ENCODE data around the gene FBXO15.

FBXO15 gene

DNA sequence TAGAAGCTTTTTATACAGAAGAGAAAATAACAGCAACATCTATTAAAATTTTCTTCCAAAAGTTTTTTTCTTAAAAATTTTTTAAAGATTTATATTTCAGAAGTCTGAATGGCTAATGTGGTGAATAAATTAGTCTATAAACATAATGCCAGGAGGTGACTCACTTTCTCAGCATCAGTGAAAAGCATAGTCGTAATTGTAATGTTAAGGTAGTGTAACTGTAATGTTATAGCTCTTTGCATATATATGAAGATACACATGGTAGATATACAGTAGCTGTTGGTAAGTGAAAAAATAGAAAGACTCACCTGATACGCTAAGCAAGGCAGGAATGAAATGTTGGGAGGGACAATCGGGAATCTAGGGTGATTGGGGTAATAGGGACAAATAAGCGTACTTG, 6.2 kb upstream of the FBXO15 start:
- DNase-seq (ENCODE audit: low read depth in 3 of 3): no peak

DNA sequence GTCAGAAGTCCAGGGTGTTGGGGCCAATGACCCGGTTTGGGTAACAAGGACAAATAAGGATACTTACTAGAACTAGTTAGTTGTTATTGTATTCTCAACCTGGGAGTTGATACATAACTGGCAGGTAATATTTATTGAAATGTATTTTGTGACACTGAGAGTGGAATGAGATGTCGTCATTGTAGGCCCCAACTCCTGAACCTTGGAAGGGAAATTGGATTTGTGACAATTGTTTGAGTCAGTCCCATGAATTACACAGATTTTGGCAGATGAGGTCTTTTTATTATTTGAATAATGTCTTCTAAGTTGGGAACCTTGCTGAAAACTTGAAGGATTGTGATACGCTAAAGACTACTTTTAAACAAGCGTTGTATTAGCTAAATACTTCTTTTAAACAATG, 5.7 kb upstream of the FBXO15 start:
- no peak for DNase-seq (ENCODE audit: low read depth in 3 of 3)

DNA sequence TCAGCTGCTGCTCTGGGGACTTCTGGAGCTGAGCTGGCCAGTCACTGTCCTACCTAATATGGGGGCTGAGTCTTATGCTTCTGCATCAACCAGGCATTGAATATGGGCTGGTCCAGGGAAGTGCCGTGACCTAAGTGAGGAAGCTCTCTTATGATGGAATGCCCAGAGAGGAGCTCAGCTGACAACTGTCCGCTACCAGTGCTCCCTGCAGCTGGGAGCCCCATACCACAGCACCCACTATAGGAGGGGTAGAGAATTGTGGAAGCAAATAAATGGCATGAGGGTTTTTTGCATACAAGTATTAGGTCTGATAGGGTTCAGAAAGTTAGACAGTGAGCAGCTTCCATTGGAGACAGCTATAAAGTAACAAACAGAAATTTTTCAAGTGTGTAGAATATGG, 5.2 kb upstream of the FBXO15 start:
- DNase-seq (ENCODE audit: low read depth in 3 of 3): no peak

DNA sequence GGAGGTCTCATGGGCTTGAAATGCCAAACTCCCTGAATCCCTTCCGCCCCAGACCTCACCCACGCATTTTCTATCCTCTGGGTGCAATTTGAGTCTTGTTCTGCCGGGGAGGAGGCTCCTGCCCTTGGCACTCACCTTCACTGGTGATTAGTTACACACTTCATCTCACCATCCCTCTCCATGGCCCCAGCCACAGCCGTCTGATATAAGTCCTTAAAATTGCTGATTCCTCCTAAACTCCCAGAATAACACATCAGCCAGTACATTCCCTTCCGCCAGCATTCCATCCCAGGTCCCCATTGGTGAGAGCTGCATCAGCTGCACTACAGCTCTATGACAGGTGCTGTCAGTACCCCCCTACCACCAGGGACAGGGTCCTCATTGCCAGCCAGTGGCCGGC, 4.6 kb upstream of the FBXO15 start:
- no peak for DNase-seq (ENCODE audit: low read depth in 3 of 3)

DNA sequence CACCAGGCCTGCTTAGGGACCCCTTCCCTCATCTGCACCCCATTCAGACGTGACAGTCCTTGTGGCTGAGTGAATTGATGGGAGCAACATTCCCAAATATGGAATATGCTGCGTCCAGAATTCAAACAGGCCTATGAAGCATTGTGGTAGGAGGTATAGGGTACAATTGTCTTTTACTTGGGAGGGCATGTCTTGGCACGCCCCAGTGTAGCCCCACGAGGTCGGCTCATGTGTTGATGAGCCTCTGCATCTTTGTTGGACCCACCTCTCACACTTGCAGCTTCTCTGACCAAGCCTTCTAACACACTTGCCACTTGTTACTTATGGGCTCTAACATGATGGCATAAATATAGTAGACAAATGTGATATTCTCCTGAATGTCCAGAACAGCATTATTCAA, 2.2 kb upstream of the FBXO15 start:
- no peak for DNase-seq (ENCODE audit: low read depth in 3 of 3)

DNA sequence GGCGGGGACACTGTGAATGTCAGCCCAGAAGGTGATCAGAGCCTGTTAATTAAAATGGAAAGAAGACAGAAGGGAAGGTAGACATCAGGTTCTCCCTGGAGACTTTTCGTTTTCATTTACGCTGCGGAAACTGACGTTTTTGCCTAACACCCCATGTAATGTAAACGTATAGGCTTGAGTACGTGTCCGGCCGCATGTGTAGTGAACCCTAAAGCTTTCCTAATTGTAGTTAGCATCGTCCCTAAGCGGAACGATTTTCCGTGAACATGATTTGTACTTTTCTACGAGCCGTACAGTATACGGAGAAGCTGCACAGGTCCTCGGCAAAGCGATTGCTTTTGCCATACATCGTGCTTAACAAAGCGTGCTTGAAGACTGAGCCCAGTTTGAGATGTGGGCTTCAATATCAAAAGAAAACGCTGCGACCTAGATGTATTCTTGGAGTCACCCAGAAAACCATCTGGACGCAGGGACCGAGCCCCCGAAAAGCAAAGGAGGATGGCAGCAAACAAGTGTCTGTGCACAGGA, 973 bp upstream of the FBXO15 start:
- no peak for DNase-seq (ENCODE audit: low read depth in 3 of 3)

DNA sequence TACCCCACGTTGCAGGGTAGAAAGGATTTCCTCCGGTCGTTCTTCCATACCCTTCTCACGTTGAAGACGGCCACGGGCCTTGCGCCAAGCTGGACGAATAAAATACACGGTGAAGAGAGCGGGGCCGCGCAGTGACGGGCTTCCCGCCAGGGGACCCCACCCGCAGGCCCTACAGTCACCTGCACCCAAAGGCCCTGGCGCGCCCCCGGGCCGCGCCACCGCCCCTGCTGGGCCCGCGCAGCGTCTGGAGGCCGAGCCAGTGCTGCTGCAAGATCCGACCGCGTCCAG, 199 bp downstream of the FBXO15 start:
- DNase-seq (ENCODE audit: low read depth in 3 of 3): no peak

DNA sequence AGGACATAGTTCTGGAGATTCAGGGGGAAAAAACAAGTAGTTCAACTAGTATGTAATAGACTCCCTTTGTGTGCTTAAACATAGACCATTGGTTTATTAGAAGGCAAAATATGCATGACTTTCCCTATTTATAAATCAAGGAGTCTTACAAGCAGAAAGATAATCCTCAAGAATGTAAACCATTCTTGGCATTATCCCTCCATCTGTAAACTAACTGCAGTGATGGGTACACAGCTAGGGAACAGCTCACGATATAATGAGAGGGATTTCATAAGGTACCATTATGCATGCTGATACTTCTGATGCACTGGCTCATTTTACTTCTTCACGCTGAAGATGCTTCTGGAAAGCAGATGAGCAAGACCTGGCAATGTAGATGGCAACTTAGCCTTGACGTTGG, 878 bp downstream of the FBXO15 start:
- no peak for DNase-seq (ENCODE audit: low read depth in 3 of 3)

DNA sequence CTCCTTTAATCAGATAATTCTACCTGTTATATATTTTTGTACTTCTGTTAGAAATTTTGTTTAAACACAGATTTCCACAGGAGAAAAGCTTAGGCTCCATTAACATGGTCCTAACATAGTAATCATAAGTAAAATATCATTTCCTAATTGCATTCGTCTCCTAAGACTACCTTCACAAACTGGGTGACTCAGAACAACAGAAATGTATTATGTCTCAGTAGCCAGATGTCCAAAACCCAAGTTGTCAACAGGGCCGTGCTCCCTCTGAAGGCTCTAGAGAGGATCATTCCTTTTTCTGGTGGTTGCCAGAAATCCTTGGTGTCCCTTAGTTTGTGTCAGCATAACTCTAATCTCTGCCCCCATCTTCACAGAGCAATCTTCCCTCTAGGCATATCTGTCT, 5.4 kb downstream of the FBXO15 start:
- DNase-seq (ENCODE audit: low read depth in 3 of 3): no peak

DNA sequence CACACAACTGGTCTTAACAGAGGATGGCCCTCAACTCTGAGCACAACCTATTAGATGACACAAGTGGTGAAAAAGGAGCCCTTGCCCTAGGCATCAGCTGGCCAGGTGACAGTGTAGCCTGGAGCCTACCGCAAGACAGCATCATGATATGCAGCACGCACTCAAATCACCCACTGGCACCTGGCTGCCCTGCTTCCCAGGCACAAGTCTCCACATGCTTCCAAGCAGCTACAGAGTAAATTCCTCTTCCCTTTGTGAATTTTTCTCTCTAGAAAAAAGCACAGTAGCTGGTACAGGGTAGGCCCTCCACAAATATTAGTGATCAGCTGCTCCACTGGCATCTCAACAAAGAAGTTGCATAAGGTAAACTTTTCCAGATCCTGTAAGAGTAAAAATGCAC, 6.0 kb downstream of the FBXO15 start:
- DNase-seq (ENCODE audit: low read depth in 3 of 3): no peak

DNA sequence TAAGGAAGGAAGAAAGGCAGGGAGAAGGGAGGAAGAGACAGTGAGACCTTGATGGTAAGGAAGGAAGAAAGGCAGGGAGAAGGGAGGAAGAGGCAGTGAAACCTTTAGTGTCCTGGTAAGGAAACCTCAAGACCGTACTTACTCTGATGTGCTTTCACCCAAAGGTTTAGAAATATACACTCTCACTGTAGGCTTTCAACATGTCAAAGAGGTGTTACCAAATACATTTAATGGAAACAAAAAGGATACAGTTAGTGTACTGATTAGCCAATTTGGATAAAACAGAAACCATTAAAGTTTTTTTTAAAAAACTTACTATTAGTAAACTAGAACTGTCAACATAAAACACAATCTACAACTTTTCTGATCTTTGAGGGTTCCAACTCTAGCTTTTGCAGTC, 7.1 kb downstream of the FBXO15 start:
- no peak for DNase-seq (ENCODE audit: low read depth in 3 of 3)

DNA sequence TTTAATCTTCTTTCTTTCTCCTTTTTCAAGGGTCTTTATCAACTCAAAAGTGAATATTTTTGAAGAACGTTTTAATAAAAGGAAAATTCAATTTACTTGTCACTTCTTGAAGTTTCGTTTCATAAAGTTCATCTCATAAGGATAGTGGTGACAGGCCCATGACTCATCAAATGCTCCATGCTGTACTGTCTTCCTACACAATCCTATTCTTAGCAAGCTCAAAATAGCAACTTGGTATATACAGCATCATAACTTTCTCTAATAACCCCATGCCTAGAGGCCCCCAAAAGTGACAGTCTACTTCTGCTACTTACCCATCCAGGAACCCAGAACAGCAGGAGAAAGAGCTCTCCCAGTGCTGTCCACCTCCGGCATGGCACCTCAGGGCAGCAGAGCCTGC, 7.7 kb downstream of the FBXO15 start:
- DNase-seq (ENCODE audit: low read depth in 3 of 3): no peak

DNA sequence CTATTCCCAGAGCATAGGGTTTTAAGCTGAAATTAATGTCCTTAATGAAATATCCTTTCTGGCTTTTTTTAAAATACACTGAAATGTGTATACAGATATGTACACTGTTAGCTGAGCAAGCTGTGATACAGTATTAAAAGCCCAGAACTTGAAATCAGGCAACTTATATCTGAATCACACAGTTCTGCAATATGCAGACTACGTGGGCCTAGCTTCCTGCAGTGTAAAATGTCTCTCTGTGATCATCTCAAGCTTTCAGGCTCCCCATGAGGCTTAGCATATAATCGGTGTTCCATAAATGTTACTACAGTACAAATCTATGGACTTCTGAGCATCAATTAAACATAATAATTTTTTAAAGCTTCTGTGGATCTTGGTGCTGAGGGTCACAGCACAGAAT, 8.2 kb downstream of the FBXO15 start:
- DNase-seq (ENCODE audit: low read depth in 3 of 3): no peak

DNA sequence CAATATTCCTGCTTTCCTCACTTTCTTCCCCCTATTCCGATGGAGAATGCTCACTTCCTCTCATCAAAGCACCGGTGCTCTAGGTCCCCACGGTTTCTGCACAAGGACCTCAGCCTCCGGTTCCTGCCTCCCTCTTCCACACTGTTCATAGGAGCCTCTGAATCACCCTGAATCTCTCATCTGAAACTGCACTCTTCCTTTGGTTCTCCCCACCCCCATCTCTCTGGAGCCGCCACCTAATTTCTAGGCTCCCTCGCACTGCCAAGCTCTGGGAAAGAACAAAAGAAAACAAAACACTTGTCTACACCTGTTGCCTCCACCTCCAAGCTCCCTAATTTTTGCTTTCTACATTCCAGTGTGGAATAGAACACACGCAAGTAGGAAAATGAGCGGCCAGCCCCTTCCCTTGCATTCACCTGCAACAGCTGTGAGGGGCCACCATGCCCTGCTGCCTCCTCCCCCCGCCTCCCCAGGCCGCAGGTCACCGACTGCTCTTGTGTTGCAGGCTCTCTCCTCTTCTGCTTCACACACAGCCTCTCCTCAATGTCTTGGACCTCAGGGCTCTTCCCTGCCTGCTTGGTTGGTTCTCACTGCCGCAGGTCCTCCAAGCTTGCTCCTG, 9.6 kb downstream of the FBXO15 start:
- DNase-seq (ENCODE audit: low read depth in 3 of 3): no peak

DNA sequence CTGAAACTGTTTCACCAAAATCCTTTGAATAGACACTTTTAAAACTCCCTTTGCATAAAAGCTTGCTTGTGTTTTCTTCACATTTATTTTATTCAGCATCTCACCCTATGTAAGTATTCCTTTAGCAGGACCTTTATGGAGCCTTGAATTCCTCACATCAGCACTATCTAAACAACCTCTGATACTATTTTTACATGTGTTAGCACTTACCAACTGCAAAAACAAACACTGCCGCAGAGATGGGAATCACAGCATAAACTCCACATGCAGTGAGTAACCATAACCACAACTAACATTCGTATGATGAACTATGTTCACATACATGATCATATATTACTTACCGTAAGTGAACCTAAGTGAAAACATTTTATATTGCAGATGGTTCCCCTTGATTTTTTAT, 15.4 kb downstream of the FBXO15 start:
- DNase-seq (ENCODE audit: low read depth in 3 of 3): no peak

DNA sequence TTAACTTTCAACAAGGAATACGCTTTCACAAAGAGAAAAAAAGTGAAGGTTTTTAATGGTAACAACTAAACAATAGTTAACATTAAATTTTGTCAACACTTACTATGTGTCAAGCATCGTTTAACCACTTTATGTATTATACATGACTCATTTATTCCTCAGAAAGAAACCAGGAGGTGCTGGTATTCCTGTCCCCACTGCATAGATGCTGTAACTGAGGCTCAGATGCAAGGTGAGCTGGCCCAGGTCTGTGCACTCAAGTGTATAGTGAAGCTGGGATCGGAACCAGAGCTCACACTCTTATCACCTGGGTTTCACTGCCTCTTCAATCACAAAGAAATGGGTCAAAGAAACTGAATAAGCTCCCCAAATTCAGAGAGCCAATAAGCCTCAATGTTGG, 16.5 kb downstream of the FBXO15 start:
- DNase-seq (ENCODE audit: low read depth in 3 of 3): no peak

DNA sequence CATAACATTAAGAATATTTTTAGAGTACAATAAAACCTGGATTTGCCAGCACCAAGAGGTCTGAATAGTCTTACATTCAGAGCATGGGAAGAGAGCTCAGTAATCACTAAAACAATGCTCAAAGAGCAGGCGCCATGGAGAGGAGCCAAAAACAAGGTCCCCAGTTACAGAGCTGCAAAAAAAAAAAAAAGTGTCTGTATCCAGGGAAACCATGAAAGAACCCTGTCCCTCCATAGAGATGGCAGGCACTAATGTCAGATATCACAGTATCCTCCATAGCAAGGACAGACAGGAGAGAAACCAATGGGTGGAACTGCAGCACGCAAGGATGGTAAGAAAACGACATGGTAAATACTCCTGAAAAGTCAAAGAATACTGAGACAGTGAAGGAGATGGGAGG, 19.5 kb downstream of the FBXO15 start:
- DNase-seq (ENCODE audit: low read depth in 3 of 3): no peak

DNA sequence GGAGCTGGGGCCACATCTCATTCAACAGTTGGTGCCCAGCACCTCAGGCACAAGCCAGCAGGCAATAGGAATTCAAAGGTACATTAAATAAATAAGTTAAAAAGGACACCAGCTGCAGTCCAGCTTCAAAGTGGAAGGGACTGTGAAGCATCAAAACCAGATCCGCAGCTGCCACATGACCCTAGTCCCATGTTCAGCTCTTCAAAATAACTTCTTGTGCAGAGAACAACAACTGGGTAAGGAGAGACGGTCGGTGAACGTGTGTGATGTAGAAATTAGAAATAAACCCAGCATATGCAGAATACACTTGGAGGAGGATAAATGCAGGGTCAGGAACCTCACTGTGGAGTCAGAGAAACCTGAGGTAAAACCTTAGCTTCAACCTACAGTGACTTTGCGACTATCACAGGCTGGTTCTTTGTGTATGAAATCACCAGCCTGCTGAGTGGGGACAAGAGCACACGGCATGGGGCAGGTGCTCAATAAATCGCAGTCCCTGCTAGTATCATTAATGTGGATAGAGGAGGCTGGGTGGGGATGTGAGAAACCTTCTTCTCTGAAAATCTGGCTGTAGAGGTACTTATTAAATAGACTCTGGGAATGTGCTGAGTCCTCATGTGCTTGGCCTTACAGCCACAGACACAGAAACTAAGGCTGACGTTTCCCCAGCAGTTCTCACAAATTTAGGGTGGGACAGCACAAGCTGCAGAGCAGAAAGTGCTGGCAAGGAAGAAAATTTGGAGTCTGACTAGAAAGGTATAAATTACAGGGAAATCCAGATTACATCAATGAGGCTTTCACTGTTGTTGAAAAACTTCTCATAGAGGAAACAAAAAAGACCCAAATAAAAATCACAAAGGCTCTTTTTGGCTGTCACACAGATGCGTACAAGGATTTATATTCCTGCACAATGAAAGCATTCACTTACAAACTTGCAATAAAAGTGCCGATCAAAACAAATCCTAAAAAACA, 20.7 kb downstream of the FBXO15 start:
- DNase-seq (ENCODE audit: low read depth in 3 of 3): no peak

DNA sequence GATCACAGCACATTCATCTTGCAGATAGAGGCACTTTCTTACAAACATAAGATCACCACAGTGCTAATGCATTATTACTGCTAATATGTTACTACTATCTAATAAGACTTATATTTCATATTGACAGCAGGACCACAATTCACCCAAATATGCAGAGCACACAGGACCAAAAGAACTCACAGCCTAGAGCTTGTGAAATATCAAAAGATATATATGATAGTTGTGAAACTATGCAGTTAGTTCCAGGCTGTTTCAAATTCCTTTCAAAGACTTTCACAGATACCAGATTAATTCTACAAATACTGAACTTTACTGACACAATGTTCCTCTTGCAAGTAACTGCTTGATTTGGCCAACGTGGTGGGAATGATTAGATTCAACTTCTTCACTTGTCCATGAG, 23.0 kb downstream of the FBXO15 start:
- DNase-seq (ENCODE audit: low read depth in 3 of 3): no peak

DNA sequence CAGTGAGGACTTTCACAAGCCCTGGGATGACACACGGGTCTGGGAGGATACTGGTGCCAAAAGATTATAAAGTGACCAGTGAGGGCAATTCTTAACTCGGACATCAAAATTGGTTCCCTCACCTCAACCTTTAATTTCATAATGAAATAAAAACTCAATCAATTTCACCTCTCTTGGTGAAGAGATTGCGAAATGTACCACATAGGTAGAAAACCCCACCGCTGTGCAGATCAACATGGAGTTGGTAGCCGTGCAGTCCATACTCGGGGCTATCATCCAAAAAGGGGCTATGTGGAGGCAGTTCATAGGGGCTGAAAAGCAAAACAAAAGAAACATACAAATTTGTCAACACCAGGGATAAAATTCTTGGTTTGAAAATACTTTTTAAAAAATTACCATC, 24.4 kb downstream of the FBXO15 start:
- DNase-seq (ENCODE audit: low read depth in 3 of 3): no peak

DNA sequence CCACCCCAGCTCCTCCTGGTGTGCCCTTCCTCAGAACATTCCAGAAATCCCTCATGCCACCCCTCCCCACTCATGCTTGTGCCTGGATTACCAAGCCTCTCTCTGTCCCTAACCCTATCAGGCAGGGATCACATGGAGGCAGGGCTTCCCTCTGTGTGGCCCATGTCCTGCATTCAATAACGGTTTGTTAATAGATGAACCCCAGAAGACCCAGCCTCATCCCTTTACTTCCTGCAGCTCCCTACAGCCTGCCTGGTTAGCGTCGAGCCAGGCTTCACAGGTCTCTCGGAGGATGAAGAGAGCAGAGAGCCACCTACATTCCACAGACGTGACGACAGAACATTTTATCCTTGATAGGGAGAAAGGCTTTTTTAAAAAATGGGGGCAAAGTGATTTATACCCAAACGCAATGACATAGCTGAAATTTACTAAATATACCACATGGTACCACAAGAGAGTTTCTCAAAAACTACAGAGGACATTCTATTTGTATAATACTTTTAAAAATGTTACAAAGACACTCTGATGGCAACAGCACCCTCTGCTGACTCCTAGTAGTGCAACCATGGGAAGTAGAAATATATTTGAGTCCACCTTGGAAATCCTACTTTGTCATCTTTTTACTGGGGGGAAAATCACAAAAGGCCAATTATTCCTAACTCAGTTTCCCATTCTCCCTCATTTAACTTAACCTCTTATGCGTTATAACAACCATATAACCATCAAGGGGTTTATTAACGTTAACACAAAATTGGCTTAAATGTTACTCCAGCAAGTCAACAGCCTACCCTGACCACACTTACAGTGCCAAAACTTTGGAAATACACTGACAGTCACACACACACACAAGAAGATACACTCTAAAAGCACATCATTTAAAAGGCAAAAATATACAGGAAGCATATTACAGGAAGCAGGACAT, 30.7 kb downstream of the FBXO15 start:
- DNase-seq (ENCODE audit: low read depth in 3 of 3): no peak

DNA sequence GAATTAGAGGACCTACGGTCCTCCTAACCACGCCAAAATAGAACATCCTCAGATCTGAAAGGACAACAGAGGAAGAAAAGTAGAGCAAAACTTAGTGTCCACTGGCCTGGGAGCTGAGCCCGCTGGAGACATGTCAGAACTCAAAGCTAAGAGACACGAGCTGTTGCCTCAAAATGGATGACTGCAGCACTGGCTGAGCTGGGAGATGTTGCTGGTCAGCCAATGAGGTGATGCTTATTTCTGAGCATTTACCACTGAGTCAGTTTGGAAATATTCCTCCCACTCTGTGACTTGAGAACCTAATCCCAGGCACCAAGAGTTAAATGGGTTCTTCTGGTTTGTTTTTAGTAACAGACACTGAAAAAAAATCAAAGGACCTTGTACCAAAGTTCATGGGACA, 32.6 kb downstream of the FBXO15 start:
- DNase-seq (ENCODE audit: low read depth in 3 of 3): no peak

All from stimulated activated CD4-positive, alpha-beta T cell treated with anti-CD3 and anti-CD28 coated beads, TNF-alpha, amount 100 ng/mL, for 4 hours (primary cell).